SKM-1 treated with dmso at 0.1 percent for 144 hours (cell line): ENCODE data around the gene CABP2.
"Not testable (repeated sequence)": the region's sequence is repeated elsewhere in the genome, so short reads cannot be mapped to it uniquely, and the experiment has no call there.

ENCODE experiments used
- DNase-seq: peaks from one replicate; lab custom pipeline; 2025; ENCODE audit not compliant: unreplicated experiment; lab: John Stamatoyannopoulos, UW

The CABP2 gene

DNA sequence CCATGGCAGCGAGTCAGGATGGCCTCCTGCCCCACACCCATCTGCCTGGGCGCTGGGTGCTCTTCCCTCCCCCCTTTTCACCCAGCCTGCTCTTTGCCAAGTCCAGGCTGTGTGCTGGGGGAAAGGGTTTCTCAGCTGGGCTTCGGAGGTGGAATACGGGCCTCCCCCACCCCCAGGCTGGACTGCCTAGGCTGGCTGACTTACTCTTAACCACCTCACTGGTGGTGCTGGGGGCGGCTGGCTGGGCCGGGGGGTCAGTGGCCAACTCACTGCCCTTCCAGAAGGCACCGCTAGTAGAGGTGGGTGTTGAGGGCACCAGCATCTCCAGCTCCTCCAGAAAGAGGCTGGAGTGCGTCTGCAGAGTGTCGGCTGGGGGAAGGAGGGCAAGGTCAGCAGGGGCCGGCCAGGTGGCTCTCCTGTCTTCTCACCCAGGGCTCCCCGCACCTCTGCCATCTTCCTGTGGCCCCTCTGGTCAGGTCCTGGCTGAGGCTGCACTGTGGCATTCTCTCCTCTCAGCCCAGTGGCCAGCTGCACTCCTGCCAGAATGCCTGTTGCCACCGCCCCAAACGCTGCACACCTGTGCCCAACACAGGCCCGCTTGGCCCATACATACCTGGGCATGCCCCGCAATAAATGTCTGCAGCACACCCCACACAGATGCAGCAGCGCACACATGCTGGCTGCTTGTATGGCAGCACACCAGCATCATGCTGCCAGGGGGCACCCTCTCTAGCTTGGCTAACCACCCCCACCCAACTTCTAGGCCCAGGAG, 27.8 kb downstream of the CABP2 start:
- DNase-seq: no peak

GRCh38 chr11:67494371-67495233, 28.6 kb downstream of the CABP2 start:
- DNase-seq: no peak

GRCh38 chr11:67493548-67494370, 29.5 kb downstream of the CABP2 start:
- DNase-seq: no peak

GRCh38 chr11:67492801-67493547, 30.3 kb downstream of the CABP2 start:
- DNase-seq: no peak

DNA sequence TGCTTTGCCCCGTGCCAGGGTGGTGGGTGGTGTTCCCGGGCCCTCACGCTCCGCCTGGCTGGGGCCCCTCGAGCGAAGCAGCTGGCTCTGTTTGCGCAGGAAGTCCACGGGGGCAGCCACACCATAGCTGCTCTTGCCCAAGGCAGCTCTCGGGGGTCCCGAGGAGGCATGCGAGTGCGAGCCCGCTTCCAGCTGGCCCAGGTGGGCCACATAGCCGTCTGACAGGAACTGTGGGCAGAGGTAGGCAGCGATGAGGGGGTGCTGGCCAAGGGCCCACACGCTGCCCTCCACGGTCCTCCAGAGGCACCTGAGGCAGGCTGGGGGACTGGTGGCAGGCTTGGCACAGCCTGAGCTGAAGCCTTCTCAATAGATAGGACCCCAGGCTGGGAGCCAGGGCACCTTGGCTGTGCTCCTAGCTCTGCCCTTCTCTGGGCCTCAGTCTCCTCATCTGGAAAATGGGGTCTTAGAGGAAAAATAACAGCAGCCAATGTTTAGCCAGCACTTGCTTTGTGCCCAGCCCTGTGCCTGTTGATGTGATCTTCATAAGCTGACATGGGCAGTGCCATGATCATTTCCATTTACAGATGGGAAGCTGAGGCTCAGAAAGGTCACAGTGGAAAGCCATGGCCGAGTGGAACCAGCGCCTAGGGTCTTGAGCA, 31.0 kb downstream of the CABP2 start:
- no peak for DNase-seq

GRCh38 chr11:67491276-67492068, 31.8 kb downstream of the CABP2 start:
- no peak for DNase-seq

DNA sequence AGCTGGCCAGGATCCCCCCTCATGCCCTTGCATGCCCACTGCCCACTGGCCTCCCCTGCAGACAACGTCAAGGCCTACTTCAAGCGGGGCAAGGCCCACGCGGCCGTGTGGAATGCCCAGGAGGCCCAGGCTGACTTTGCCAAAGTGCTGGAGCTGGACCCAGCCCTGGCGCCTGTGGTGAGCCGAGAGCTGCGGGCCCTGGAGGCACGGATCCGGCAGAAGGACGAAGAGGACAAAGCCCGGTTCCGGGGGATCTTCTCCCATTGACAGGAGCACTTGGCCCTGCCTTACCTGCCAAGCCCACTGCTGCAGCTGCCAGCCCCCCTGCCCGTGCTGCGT, 32.5 kb downstream of the CABP2 start:
- DNase-seq: no peak

DNA sequence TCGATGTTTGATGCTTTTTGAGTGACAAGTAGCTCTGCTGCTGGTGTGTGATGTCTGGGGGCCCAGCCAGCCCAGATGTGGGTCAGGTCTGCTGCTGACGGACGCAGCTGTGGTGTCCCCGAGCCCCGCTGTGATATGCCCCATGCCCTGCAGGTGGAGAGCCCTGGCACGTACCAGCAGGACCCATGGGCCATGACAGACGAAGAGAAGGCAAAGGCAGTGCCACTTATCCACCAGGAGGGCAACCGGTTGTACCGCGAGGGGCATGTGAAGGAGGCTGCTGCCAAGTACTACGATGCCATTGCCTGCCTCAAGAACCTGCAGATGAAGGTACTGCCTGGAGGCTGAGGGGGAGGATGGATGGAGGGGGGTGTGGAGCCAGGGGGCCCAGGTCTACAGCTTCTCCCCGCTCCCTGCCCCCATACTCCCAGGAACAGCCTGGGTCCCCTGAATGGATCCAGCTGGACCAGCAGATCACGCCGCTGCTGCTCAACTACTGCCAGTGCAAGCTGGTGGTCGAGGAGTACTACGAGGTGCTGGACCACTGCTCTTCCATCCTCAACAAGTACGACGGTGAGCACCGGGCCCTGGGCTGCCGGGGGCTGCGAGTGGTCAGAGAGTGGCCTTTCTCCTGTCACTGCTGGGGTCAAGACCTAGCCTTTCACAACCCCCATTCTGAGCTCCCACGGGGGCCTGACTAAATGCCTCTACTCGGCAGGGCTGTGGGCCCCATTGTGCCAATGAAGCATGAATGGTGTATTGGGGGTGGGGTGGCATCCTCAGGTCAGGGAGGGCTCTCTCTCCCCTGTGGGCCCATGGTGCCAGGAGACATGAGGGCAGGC, 33.1 kb downstream of the CABP2 start:
- DNase-seq: no peak

DNA sequence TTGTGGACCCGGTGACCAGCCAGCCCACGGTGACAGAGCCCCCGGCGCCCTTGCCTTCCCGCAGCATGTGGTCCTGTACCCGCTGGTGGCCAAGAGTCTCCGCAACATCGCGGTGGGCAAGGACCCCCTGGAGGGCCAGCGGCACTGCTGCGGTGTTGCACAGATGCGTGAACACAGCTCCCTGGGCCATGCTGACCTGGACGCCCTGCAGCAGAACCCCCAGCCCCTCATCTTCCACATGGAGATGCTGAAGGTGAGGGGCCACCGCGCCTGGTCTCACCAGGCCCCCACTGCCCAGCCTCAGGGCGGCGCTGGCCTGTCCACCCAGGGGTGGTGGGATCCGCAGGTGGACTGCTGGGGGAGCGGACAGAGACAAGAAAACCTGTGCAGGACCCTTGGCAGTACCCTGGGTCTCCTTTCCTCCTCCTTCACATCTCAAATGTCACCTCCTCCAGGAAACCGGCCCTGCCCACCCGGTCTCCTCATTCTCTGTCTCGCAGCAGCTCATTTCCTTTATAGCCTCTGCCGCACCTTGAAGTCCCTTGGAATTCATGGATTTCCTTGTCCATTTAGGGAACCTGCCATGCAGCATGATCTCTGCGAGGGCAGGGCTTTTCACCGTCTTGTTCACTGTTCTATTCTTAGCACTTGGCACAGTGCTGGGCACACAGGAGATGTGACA, 33.9 kb downstream of the CABP2 start:
- DNase-seq: no peak

GRCh38 chr11:67486481-67487195, 36.6 kb downstream of the CABP2 start:
- DNase-seq: no peak

- not testable (repeated sequence) for DNase-seq
These were observed 37.3 kb downstream of the CABP2 start for GRCh38 chr11:67485873-67486361.

GRCh38 chr11:67484847-67485311, 38.4 kb downstream of the CABP2 start:
- peak; percentile 31 for DNase-seq

GRCh38 chr11:67483831-67484665, 39.2 kb downstream of the CABP2 start:
- DNase-seq: no peak

DNA sequence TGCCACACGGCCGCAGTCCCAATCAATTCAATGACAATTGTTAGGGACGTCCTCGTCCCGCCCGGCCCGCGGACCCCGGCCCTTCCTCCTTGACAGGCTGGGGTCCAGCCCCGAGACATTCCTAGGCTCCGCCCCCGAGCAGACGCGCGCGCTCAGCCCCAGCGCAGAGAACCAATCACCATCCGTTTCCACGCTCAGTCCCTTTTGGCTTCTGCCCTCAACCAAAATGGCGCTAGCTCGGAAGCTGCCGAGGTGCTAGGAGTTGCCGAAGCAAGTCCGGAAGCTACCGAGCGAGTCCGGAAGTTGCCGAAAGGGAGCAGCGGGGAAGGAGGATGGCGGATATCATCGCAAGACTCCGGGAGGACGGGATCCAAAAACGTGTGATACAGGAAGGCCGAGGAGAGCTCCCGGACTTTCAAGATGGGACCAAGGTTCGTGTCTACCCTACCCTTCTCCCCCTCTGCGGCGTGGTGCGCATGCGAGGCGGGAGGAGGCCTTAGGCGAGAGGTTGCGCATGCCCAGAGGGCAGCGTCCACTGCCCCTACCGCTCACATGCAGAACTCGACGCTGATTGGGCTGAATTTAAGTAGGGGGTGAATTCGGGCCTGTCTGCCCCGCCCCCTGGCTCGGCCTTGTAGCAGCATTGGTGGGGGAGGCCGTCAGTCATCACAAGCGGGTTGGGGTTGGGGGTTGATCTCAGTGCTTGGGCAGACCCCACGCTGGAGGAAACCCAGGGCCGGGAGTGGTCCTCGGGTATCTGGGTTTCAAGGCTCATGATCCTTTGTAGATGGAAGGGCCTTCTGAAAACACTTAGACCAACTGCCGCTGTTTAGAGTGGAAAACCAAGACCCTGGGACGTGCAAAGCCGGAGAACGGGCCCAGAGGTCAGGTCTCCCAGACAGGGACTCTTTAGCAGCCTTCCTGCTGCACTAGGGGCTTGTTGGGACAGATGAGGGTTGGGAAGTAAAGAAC, 40.1 kb downstream of the CABP2 start, which contains the start of gene AIP:
Gene AIP (plus strand): TSS at position 200 of the 972 bp plus-strand sequence. CDS start 133 bp downstream, at position 333.
- DNase-seq: peak; percentile 97
